HG03103 (cell line): ENCODE measurements around the gene TRAPPC10.
A peak's percentile ranks its signal among the peaks of the same experiment; 100 is the strongest.
"Not testable (repeated sequence)": the region's sequence is repeated elsewhere in the genome, so short reads cannot be mapped to it uniquely, and the experiment has no call there.

ENCODE experiments used
- ATAC-seq: cut with Tn5 transposase; IDR thresholded peaks from one replicate; pipeline ENCODE4 v1.9.1; 2021; ENCODE audit warnings: low read depth; ENCODE audit not compliant: unreplicated experiment

TRAPPC10 gene

DNA sequence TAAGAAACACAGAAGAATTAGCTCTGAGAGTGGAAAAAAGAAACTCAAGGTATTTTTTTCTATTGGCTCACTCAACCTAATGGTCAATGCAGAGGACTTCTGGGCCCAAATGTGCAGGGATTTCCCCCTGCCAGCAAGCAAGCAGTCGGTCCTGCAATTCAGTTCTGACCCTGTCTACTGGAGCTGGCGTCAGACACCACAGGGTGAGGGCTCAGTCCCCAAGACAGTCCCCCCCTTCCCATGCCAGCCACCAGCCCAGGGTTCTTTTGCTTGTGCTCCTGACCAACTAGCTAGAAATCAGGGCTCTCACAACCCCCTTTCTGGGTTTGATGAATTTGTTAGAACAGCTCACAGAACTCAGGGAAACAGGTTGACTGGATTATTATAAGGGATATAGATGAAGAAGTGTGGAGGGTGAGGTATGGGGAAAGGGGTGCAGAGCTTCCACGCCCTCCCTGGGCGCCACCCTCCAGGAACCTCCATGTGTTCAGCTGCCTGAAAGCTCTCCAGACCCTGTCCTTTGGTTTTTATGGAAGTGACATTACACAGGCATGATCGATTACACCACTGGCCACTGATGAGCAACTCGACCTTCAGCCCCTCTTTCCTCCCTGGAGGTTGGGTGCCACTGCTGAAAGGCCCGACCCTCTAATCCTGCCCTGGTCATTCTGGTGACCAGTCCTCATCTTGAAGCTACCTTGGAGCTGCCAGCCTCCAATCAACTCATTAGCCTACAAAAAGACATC lies 72.6 kb downstream of the TRAPPC10 start:
- ATAC-seq = no peak

DNA sequence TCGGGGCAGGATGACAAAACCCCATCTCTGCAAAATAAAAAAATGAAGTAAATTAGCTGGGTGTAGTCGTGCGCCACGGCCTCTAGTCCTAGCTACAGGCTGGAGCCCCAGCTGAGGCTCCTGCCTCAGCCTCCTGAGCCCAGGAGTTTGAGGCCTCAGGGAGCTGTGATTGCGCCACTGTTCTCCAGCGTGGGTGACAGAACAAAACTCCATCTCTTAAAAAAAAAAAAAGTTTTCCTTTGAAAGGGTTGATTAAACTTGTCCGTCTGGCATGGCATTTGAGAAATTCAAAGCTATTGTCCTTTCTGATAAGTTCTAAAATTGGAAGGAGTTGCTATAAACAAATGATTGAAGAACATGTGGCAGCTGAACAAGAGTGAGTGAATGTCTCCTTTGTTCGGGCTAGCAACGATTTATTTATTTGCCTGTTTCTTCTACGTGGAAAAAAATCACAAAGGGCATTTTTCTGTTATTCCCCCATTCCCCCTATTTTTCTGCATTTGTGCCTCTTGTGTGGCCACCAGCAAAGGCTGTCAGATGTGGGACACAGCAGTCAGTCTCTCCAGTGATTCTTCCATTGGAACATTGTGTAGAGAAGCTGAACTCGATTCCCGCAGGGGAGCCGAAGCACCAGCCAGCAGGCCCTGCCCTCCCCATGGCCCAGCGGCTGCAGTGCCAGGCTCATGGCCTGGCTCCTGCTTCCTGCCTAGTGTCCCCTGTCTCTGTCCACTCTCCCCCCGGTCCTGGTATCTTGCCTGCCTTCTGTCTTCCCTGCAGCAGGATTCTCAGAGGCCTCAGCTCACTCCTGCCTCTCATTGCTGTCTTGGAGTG lies 73.6 kb downstream of the TRAPPC10 start:
- no peak for ATAC-seq

DNA sequence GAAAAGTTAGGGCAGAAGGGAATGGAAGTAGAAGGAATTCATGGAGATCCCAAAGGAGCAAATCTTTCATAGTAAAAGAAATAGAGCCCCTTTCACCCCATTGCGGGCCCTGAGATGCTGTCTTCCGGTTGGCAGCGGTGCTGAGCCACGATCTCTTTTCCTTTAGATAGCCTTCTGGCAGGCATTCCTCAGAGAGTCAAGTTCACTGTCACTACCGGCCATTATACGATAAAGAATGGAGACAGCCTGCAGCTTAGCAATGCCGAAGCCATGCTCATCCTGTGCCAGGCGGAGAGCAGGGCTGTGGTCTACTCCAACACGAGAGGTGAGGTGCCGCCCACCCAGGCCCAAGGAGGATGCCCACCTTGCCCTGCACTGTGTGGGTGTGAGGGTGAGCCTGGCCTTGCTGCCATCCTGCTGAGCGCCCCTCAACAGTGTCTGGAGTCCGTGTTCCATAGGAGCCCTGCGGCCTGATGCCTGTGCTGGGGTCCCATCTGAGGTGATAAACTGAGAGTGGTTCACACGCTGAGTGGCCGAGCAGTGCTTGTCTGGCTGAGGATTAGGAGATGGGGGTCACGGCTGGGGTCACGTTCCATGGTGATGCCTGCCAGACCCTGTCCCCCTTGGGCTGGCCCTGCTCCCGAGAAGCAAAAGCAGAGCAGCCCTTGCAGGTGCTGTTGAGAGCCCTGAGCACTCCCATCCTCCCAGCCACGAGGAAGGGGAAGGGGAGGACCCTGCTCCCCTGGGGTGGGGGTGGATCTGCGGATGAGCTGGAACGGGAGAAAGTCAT lies 74.7 kb downstream of the TRAPPC10 start:
- ATAC-seq = no peak

DNA sequence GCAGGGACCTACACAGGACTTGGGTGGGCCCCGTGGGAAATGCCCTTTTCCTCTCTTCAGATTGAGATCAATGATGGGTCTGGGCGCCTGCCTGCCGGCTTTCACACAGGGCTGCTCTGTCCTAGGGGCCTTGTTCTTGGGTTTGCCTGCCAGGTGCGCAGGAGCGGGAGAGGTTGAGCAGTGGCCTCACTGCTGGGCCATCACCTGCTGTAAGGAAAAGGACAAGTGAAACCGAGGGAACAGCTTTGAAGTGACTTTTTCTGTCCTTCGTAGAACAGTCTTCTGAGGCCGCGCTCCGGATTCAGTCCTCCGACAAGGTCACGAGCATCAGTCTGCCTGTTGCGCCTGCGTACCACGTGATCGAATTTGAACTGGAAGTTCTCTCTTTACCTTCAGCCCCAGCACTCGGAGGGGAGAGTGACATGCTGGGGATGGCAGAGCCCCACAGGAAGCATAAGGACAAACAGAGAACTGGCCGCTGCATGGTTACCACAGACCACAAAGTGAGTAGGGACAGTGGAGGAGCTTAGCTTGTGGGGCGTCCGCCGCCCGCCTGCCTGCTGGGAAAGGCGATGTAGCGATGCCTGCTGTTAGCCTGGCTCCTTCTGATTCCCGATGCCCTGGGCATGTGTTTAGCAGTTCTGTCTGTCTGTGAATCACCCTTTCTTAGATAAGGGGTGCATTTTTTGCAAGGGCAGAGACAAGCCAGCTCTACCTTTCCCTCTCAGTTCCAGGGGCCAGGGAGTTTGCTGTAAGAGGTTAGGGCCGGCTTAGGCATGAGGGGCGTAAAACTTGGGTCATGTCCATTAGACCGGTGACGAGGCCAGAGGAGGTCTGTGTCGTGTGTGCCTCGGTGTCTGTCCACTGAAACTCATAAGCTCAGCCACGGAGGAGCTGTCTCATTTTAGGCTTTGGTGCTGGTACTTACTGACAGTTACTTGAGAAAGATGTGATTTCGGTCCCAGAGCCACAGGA lies 75.6 kb downstream of the TRAPPC10 start:
- no peak for ATAC-seq

DNA sequence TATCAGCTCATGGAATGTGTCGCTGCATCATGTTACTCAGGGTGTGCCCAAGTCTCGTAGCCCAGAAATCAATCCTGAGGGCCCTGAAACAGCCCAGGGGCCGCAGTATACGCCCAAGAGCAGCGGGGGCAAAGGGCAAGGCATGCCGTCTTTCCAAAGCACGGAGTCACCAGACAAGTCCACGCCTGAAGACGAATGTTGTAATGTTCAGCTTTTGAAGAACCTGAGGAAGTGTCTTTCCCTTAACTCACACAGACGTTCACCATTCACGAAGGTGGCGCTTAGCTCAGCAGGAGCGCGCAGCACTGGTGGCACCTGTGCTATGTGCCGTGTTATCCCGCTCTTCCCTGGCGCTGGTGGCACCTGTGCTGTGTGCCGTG lies 76.3 kb downstream of the TRAPPC10 start:
- no peak for ATAC-seq

DNA sequence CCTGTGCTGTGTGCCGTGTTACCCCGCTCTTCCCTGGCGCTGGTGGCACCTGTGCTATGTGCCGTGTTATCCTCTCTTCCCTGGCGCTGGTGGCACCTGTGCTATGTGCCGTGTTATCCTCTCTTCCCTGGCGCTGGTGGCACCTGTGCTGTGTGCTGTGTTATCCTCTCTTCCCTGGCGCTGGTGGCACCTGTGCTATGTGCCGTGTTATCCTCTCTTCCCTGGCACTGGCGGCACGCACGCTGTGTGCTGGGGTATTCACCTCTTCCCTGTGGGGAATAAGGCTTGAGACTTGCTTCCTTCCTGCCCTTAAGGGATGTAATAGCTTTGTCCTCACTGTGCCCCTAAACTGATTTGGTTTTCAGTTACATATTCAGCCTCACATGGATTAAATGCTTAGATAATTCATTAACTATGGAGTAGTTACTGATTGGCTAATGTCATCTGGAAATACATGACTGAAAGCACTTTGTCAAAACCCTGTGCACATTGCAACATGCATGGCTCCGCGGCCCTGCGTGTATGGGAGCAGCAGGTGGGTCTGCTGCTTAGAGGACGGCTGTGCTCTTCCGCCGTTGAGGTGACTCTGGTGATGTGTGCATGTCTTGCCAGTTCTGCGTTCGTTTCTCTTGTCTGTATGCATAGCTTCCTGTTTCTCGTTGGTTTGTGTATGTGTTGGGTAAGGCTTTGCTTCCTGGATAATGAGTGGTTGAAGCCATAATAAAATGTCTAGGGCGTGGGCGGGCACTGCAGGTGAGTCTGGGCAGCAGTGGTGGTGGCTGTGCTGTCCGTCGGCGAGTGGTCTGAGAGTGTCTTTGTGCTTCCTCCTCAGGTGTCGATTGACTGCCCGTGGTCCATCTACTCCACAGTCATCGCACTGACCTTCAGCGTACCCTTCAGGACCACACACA lies 77.1 kb downstream of the TRAPPC10 start:
- no peak for ATAC-seq

DNA sequence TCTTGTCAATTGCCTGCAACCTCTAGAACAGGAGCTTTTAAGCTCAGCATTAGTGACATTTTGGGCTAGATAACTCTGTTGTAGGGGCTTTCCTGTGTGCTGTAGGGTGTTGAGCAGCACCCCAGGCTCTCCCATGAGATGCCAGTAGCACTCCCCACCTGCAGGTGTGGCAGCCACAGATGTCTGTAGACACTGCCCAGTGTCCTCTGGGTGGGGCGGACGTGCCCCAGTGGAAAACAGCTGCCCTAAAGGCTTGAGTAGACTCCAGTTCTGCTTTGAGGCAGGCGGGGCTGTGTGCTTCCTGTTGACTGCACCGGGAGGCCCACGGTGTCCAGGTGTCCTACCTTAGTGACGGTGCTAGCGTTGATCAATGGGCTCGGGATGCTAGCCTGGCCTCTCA lies 78.2 kb downstream of the TRAPPC10 start:
- no peak for ATAC-seq

DNA sequence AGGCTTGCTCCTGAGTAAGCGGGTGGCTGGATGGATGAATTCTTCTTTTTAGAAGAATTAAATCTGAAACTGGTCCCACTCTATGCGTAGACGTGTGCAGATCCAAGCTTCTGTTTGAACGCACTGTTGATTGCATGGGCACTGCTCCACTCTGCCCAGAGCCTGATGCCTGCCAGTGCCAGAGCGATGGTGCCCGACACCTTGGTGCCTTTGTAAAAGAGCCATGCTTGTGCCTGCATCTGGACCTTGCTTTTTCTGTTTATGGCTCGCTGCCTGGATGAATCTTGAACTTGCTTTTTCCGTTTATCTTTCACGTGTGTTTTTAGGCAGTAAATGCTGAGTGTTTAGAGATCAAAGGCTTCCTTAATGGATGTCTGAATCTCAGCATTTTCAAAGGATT lies 80.1 kb downstream of the TRAPPC10 start:
- ATAC-seq = no peak

DNA sequence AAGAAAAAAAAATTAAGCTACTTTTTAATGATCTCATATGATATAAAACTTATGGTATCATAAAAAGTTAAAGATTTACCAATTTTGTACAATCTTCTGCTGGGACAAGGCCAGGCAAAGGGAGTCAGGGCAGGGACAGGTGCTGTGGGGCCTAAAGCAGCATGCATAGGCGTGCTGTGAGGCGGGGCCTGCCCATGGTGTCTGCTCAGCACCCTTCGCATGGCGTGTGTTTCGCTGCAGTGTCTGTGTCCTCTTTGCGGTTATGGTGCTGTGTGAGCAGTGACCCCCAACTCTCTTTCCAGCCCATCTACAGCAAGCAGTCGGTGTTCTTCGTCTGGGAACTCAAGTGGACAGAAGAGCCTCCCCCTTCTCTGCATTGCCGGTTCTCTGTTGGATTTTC lies 81.7 kb downstream of the TRAPPC10 start:
- ATAC-seq = no peak

DNA sequence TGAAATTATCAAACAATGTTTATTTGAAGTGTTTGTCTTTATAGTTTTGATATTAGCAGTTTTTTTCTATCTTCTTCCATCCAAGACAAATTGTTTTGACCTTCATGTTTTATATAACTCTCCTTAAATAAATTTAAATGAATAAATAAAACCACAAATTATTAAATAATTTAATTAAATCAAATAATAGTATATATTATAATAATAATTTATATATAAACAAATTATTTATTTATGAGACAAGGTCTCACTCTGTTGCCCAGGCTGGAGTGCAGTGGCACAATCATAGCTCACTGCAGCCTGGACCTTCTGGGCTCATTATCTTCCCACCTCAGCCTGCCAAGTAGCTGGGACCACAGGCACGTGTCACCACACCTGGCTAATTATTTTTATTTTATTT lies 82.7 kb downstream of the TRAPPC10 start:
- no peak for ATAC-seq

DNA sequence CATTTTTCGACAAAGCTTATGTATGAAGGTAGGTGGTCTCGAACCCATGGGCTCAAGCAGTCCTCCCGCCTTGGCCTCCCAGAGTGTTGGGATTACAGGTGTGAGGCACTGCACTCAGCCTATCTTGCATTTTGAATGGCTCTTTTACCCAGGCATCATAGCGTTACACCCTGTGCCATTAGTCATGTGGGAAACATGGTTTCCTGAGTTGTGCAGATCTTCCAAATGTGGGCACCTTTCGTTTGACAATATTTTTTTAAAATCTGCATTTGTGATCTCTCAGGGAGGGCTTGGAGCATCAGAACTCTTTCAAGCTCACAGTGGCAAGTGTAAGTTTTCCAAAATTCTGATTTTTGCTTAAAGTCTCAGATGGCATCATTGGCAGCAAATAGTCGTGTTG lies 86.4 kb downstream of the TRAPPC10 start:
- not testable (repeated sequence) for ATAC-seq

DNA sequence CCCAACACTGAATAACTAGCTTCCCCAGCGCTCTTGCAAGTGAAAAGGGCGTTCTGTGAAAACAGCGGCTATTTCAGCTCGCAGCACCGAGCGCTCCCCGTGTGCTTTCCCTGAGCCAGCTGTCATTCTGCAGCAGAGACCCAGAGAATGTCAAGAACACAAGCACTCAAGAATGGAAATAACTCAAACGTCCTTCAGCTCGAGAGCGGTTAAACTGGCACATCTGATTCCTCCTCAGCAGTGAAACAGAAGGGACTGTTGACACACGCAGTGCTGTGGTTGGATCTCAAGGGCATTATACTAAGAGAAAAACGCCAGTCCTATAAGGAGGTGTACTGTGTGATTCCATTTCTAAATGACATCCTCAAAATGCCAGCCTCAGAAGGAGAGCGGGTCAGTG lies 86.9 kb downstream of the TRAPPC10 start:
- not testable (repeated sequence) for ATAC-seq

DNA sequence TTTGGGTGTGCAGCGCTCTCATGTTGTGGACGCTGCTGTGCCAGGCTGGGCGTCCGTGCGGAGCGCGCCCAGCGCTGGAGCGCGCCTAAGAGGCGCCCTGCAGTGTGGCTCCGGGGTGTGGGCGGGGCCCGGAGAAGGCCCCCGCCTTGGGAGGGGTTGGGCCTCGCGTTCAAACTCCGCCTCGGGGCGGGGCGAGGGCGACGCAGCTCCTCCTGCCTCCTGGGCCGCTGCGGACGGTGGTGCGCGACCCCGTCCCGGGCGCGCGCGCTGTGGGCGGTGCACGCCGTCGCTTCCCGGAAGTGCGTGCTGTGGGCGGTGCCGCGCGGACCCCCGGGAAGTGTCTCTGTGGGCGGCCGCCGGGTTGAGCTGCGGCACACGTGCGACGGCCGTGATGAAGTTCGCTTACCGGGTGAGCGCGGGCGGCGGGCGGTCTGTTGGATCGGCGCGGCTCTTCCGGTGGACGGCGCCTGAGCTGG lies 95.0 kb downstream of the TRAPPC10 start, which contains the start of gene PWP2:
Gene PWP2 (plus strand): TSS at position 374 of the 476 bp plus-strand sequence. CDS start 18 bp downstream, at position 392.
- peak; percentile 90 for ATAC-seq

DNA sequence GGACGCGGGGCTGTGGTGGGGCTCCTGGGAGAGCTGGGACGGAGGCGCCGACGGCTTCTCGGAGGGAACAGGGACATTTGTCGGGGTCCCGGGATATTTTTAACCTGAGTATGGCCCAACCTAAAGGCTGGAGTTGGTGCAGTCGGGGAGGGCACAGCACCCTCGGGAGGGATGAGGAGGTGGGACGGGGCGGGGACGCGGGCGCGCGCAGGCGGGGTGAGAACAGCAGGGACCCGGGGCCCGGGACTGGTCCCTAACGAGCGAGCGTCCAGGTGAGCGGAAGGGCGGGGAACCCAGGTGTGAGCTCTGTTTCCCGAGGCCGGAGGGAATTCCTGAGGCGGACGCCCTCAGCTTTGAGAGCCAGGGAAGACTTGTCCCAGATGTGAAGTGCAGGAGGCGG lies 95.5 kb downstream of the TRAPPC10 start:
- not testable (repeated sequence) for ATAC-seq

DNA sequence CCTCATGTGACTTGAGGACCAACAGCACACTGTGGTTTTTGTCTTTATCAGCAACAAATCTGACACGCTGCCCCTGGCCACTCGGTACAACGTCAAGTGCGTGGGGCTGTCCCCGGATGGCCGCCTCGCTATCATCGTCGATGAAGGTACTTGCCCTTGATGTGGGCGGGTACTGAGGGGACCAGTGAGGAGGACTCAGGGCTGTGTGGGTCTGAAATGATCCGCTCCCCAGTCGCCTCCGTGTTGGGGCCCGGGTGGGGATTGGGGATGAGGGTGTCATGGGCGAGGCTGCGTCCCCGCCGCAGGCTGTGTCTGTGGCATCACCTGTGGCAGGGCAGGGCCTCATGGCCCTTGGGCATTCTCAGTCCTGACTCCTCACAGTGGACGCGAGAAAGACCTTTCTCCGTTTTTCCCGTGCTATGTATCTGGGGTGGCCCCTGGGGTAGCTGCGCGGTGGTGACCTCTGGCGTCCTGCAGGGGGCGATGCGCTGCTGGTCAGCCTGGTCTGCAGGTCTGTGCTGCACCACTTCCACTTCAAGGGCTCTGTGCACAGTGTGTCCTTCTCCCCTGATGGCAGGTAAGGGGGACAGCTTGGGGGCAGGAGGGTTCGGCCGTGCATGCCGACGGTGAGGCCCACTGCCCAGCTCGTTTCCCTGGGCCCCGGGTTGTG lies 101.7 kb downstream of the TRAPPC10 start:
- ATAC-seq = not testable (repeated sequence)

DNA sequence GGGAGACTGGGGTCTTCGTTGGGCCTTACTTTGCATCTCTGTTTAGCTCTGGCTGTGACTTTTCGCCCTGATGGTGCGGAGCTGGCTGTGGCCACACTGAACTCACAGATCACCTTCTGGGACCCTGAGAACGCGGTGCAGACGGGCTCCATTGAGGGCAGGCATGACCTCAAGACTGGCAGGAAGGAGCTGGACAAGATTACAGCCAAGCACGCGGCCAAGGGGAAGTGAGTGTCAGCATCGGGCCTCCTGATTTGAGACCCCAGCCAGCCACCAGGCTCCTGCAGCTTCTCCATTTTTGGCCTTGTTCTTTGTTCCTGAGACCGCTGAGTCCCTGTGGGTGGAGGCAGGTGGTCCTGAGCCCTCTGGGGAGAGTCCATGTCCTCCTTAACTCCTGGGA lies 110.0 kb downstream of the TRAPPC10 start:
- not testable (repeated sequence) for ATAC-seq

DNA sequence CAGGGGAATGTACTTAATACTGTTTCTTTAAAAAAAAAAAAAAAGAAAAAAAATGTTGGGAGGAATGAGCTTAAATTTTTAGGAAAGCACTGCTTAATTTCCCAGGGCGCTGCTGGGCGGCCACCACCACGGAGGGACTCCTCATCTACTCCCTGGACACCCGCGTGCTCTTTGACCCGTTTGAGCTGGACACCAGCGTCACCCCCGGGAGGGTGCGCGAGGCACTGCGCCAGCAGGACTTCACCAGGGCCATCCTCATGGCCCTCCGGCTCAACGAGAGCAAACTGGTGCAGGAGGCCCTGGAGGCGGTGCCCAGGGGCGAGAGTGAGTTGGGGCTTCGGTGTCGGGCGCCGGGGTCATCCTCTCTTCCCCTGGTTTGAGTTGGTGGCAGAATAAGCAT lies 115.7 kb downstream of the TRAPPC10 start:
- not testable (repeated sequence) for ATAC-seq

DNA sequence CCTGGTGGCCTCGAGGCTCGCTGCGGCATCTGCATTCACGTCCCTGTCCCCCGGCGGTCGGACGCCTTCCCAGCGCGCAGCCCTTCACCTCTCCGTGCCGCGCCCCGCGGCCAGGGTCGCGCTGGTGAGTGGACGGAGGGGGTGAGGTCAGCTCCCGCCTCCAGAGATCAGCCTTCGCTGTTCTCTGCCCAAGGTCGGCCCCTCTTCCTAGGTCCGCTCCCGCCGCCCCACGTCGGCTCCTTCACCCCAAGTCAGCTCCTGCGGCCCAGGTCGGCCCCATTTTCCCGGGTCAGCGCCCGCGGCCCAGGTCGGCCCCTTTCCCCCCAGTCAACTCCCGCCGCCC lies 121.6 kb downstream of the TRAPPC10 start:
- not testable (repeated sequence) for ATAC-seq
